ENCODE data around the gene DDX23. TPM values are rescaled to one million over a fixed set of nuclear protein-coding genes. Genes with fewer than 3 reads are reported as not detected.
A peak's percentile ranks its signal among the peaks of the same experiment; 100 is the strongest.

Gene DDX23
- total and polyA plus RNA-seq, 5 donors, result 21.3 to 38.9 (median 34.8) TPM

DNA sequence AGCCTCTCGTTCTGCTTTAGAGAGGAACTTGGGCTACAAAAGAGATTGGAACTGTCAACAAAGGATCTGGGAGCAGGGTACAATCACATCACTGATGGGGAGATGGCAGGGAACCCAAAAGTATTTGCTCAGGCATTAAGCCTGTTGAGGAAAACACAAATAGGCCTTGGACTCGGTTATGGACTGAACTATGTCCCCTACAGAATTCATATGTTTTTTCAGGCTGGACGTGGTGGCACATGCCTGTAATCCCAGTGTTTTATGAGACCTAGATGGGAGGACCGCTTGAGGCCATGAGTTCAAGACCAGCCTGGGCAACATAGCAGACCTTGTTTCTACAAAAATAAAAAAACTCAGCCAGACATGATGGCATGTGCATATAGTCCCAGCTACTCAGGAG, 13.9 kb downstream of the DDX23 start:
- H3K9me3 ChIP-seq (ENCODE audit: control insufficient read depth, low read length), result no peaks in the 10 kb centered on the region
- no peaks in the 10 kb centered on the region for H3K4me1 ChIP-seq (ENCODE audit: control insufficient read depth, insufficient read depth, low read length)
- no peak overlapping the region for H3K4me3 ChIP-seq (ENCODE audit: low read length)
- ATAC-seq (no peak), DNase-seq (peak in 1 of 3 donors; percentile 4)
- H3K27me3 ChIP-seq (ENCODE audit: control insufficient read depth, insufficient read depth), result no peaks in the 10 kb centered on the region
- 91% methylated on average over 4 of the region's 4 CpGs for WGBS
- H3K27ac ChIP-seq (ENCODE audit: low read length), result no peak overlapping the region
- intact Hi-C loops (cut with DNase I), result no loop called here

GRCh38 chr12:48832321-48833060, 19.5 kb downstream of the DDX23 start:
- 86% methylated on average over 12 of the region's 12 CpGs for WGBS
- no peak for ATAC-seq

GRCh38 chr12:48831257-48831656, 20.7 kb downstream of the DDX23 start:
- H3K27ac ChIP-seq (ENCODE audit: low read length), result no peak overlapping the region
- H3K9me3 ChIP-seq (ENCODE audit: control insufficient read depth, low read length), result no peaks in the 10 kb centered on the region
- intact Hi-C loops (cut with DNase I), result no loop called here
- no peak overlapping the region for H3K4me3 ChIP-seq (ENCODE audit: low read length)
- DNase-seq (no peak), ATAC-seq (no peak)
- H3K4me1 ChIP-seq (ENCODE audit: control insufficient read depth, insufficient read depth, low read length), result no peaks in the 10 kb centered on the region
- 89% methylated on average over 6 of the region's 6 CpGs for WGBS
- no peaks in the 10 kb centered on the region for H3K27me3 ChIP-seq (ENCODE audit: control insufficient read depth, insufficient read depth)

More at GRCh38 chr12:48832321-48833060, 19.5 kb downstream of the DDX23 start:
- Histone ChIP-seq H3K4me1 (ENCODE audit: control insufficient read depth, insufficient read depth, low read length) (no peaks in the 10 kb centered on the region), H3K27ac (ENCODE audit: low read length) (no peak overlapping the region), H3K4me3 (ENCODE audit: low read length) (no peak overlapping the region), H3K9me3 (ENCODE audit: control insufficient read depth, low read length) (no peaks in the 10 kb centered on the region), H3K27me3 (ENCODE audit: control insufficient read depth, insufficient read depth) (no peaks in the 10 kb centered on the region)
- intact Hi-C loops (cut with DNase I), result no loop called here
- DNase-seq, result no peak

DNA sequence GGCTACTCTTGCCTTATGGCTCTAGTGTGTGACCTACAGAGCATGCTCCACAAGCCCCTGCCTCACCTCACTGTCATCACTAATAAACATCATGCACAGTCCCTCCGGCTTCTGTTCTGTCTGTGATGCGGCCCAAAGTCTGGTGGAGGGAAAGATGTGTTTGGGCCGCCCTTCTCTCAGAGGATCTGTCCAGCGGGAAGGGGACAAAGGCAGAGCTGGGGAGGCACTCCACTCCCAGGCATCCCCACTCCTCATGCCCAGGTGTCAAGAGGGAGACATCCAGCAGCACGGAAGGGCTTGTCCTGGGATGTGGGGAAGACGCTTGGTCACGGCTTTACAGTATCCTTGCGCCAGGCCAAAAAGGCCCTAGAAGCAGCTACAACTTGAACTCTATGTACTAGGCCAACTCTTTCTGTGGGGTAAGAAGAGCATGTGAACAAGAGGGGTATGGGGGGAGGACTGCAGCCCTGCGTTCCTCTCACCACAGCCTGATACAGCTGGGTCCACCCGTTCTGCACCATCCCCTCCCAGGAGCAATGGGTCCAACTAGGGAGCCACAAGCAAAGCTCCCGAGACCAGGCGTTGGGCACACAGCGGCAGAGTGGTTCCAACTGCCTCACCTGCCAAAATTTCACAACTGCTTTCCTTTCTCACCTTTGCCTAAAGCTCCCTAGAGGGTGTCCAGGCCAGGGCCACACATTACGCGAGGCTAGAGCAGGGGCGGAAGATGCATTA, 23.0 kb downstream of the DDX23 start:
- no peak overlapping the region for H3K4me3 ChIP-seq (ENCODE audit: low read length)
- intact Hi-C loops (cut with DNase I), result no loop called here
- H3K27ac ChIP-seq (ENCODE audit: low read length), result no peak overlapping the region
- no peaks in the 10 kb centered on the region for H3K4me1 ChIP-seq (ENCODE audit: control insufficient read depth, insufficient read depth, low read length)
- no peaks in the 10 kb centered on the region for H3K9me3 ChIP-seq (ENCODE audit: control insufficient read depth, low read length)
- WGBS, result 88% methylated on average over 16 of the region's 16 CpGs
- ATAC-seq (no peak), DNase-seq (no peak)
- no peaks in the 10 kb centered on the region for H3K27me3 ChIP-seq (ENCODE audit: control insufficient read depth, insufficient read depth)

- ATAC-seq, result no peak
- no peaks in the 10 kb centered on the region for H3K27me3 ChIP-seq (ENCODE audit: control insufficient read depth, insufficient read depth)
- no peaks in the 10 kb centered on the region for H3K4me1 ChIP-seq (ENCODE audit: control insufficient read depth, insufficient read depth, low read length)
- intact Hi-C loops (cut with DNase I), result no loop called here
- WGBS, result 47% methylated on average over 2 of the region's 2 CpGs
- no peak for DNase-seq
- H3K4me3 ChIP-seq (ENCODE audit: low read length), result no peak overlapping the region
- no peak overlapping the region for H3K27ac ChIP-seq (ENCODE audit: low read length)
- no peaks in the 10 kb centered on the region for H3K9me3 ChIP-seq (ENCODE audit: control insufficient read depth, low read length)
Measured at GRCh38 chr12:48828293-48828692, 23.7 kb downstream of the DDX23 start.

DNA sequence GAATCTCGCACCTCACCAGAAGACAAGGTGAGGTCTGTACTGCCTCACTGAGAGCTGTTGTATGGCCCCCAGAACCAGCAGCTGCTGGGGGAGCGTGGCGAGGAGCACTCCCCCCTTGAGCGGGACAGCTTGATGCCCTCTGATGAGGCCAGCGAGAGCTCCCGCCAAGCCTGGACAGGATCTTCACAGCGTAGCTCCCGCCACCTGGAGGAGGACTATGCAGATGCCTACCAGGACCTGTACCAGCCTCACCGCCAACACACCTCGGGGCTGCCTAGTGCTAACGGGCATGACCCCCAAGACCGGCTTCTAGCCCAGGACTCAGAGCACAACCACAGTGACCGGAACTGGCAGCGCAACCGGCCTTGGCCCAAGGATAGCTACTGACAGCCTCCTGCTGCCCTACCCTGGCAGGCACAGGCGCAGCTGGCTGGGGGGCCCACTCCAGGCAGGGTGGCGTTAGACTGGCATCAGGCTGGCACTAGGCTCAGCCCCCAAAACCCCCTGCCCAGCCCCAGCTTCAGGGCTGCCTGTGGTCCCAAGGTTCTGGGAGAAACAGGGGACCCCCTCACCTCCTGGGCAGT, 24.4 kb downstream of the DDX23 start:
- 93% methylated on average over 17 of the region's 17 CpGs for WGBS
- no peaks in the 10 kb centered on the region for H3K4me1 ChIP-seq (ENCODE audit: control insufficient read depth, insufficient read depth, low read length)
- DNase-seq (no peak), ATAC-seq (no peak)
- no peak overlapping the region for H3K4me3 ChIP-seq (ENCODE audit: low read length)
- H3K27me3 ChIP-seq (ENCODE audit: control insufficient read depth, insufficient read depth), result no peaks in the 10 kb centered on the region
- H3K9me3 ChIP-seq (ENCODE audit: control insufficient read depth, low read length), result no peaks in the 10 kb centered on the region
- H3K27ac ChIP-seq (ENCODE audit: low read length), result no peak overlapping the region
- intact Hi-C loops (cut with DNase I), result no loop called here

DNA sequence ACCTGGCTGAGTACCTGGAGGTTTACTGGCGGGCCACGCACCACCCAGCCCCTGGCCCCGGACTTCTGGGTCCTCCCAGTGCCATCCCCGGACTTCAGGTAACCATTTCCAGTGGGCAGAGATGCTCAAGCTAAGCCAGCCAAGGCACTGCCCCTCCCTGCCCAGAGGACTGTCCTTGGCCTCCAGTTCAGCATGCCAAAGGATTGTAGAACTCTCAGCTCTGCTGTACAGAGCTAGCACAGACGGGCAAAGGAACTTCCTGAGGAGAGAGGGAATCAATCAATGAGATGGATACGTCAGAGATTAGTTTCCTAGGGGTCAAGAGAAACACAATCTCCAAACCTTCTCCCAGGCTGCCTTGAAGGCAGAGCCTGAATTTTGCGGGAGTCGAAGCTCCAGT, 24.9 kb downstream of the DDX23 start:
- no peak for DNase-seq
- H3K4me3 ChIP-seq (ENCODE audit: low read length), result no peak overlapping the region
- no peak for ATAC-seq

GRCh38 chr12:48826209-48826855, 25.6 kb downstream of the DDX23 start:
- ATAC-seq (no peak), DNase-seq (no peak)
- Histone ChIP-seq H3K4me1 (ENCODE audit: control insufficient read depth, insufficient read depth, low read length) (no peaks in the 10 kb centered on the region), H3K4me3 (ENCODE audit: low read length) (no peak overlapping the region), H3K27me3 (ENCODE audit: control insufficient read depth, insufficient read depth) (no peaks in the 10 kb centered on the region), H3K9me3 (ENCODE audit: control insufficient read depth, low read length) (no peaks in the 10 kb centered on the region), H3K27ac (ENCODE audit: low read length) (no peak overlapping the region)
- intact Hi-C loops (cut with DNase I), result no loop called here
- 80% methylated on average over 15 of the region's 15 CpGs for WGBS

More for the DNA sequence above, 24.9 kb downstream of the DDX23 start:
- Histone ChIP-seq H3K4me1 (ENCODE audit: control insufficient read depth, insufficient read depth, low read length) (no peaks in the 10 kb centered on the region), H3K27ac (ENCODE audit: low read length) (no peak overlapping the region), H3K9me3 (ENCODE audit: control insufficient read depth, low read length) (no peaks in the 10 kb centered on the region), H3K27me3 (ENCODE audit: control insufficient read depth, insufficient read depth) (no peaks in the 10 kb centered on the region)
- intact Hi-C loops (cut with DNase I), result no loop called here
- WGBS, result 85% methylated on average over 8 of the region's 8 CpGs

DNA sequence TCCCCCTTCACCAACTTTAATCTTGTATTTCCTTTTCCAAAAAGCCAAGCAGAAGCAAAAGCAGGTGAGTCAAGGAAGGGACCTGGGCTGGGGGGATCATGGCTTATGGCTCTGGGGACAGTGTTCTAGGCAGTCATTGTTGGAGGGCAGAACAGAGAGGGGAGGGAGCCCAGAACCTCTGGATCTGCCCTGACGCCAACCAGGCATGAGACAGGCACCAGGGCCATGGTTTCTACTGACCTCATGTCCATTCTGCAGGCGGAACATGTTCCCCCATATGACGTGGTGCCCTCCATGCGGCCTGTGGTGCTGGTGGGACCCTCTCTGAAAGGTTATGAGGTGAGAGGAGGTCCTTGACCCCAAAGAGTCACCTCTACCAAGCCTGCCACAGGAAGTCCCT, 27.1 kb downstream of the DDX23 start:
- ATAC-seq (no peak), DNase-seq (no peak)
- intact Hi-C loops (cut with DNase I), result no loop called here
- Histone ChIP-seq H3K27ac (ENCODE audit: low read length) (no peak overlapping the region), H3K4me1 (ENCODE audit: control insufficient read depth, insufficient read depth, low read length) (no peaks in the 10 kb centered on the region), H3K9me3 (ENCODE audit: control insufficient read depth, low read length) (no peaks in the 10 kb centered on the region), H3K27me3 (ENCODE audit: control insufficient read depth, insufficient read depth) (no peaks in the 10 kb centered on the region), H3K4me3 (ENCODE audit: low read length) (no peak overlapping the region)
- 93% methylated on average over 4 of the region's 4 CpGs for WGBS

DNA sequence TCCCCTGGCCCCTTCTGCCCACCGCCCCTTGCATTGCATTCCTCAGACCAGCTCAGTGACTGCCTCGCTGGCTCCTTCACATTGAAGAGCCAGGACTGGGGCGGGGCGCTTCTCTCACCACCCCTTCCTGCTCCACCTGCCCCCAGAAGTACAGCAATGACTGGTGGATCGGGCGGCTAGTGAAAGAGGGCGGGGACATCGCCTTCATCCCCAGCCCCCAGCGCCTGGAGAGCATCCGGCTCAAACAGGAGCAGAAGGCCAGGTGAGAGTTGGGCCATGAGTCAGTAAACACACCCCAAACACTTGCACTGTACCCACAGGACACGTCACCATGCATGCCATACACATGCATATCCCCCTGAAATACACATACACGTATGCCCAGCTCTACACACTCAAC, 27.9 kb downstream of the DDX23 start:
- no peak for ATAC-seq
- no peaks in the 10 kb centered on the region for H3K4me1 ChIP-seq (ENCODE audit: control insufficient read depth, insufficient read depth, low read length)
- intact Hi-C loops (cut with DNase I), result no loop called here
- H3K9me3 ChIP-seq (ENCODE audit: control insufficient read depth, low read length), result no peaks in the 10 kb centered on the region
- DNase-seq, result no peak
- no peaks in the 10 kb centered on the region for H3K27me3 ChIP-seq (ENCODE audit: control insufficient read depth, insufficient read depth)
- 78% methylated on average over 12 of the region's 12 CpGs for WGBS
- H3K4me3 ChIP-seq (ENCODE audit: low read length), result no peak overlapping the region
- no peak overlapping the region for H3K27ac ChIP-seq (ENCODE audit: low read length)

DNA sequence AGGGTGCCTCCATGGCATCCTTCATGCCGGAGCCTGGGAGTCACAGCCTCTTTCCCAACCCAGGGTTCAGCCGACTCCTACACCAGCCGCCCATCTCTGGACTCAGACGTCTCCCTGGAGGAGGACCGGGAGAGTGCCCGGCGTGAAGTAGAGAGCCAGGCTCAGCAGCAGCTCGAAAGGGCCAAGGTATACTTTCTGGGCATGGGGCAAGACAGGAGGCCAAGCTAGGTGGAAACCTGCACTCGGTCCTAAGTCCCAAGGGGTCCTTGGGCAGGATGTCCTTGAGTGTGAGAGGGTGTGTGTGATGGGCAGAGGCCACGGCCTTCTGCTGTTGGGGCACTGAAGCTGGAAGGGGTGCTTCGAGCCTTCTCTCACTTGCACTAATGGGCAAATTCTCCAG, 28.7 kb downstream of the DDX23 start:
- ATAC-seq (no peak), DNase-seq (no peak)
- no peaks in the 10 kb centered on the region for H3K9me3 ChIP-seq (ENCODE audit: control insufficient read depth, low read length)
- WGBS, result 89% methylated on average over 11 of the region's 11 CpGs
- no peak overlapping the region for H3K4me3 ChIP-seq (ENCODE audit: low read length)
- H3K27me3 ChIP-seq (ENCODE audit: control insufficient read depth, insufficient read depth), result no peaks in the 10 kb centered on the region
- no peaks in the 10 kb centered on the region for H3K4me1 ChIP-seq (ENCODE audit: control insufficient read depth, insufficient read depth, low read length)
- intact Hi-C loops (cut with DNase I), result no loop called here
- no peak overlapping the region for H3K27ac ChIP-seq (ENCODE audit: low read length)

Measured in right cardiac atrium (tissue), 5 donors.